A549 (cell line): ENCODE measurements around the gene ERN1. TPM values are rescaled to one million over a fixed set of nuclear protein-coding genes. Genes with fewer than 3 reads are reported as not detected.

Source experiments
- ATAC-seq, 2 experiments: fragments of 200-7000 bp in 1 of 2; fragments of >200 bp in 1 of 2; cut with Nextera tagmentation in 1 of 2; cut with Tn5 transposase in 1 of 2; 3 replicates each; pipeline versions ENCODE4 v1.8.0 to v1.9.1; 2018 to 2020; ENCODE audit warnings: mild to moderate bottlenecking in 1 of 2, moderate library complexity in 1 of 2
- CTCF ChIA-PET: fragments of 300-600 bp; sonication (Branson Sonifier 250); formaldehyde crosslinking; extraction: SDS; loops from one replicate; lab custom pipeline; 2021; ENCODE audit warnings: antibody characterized with exemption, inconsistent platforms; lab: Yijun Ruan, JAX
- POLR2A ChIA-PET: fragments of 350-600 bp; formaldehyde crosslinking; extraction: SDS; loops from one replicate; lab custom pipeline; 2021; ENCODE audit warnings: antibody characterized with exemption, inconsistent platforms; lab: Yijun Ruan, JAX
- DNase-seq, 2 experiments: peaks; one replicate each; pipeline versions ENCODE4 v3.0.0 to v3.0.0-alpha.2; 2011 to 2016; ENCODE audit warnings: low read depth in 1 of 2, low spot score in 1 of 2
- FAIRE-seq: peaks from 2 replicates; lab custom pipeline; 2011; peaks lifted over from hg19 to GRCh38; lab: Jason Lieb, UNC
- H3K27ac ChIP-seq, 2 experiments: fragments of >200 bp; sonication (Bioruptor Twin); formaldehyde crosslinking; 3 replicates each; pipeline ENCODE4 v1.5.1; 2016 to 2017
- H3K4me1 ChIP-seq: fragments of >200 bp; sonication (Bioruptor Twin); formaldehyde crosslinking; 3 replicates; pipeline ENCODE4 v1.6.1; 2016
- H3K4me2 ChIP-seq: fragments of >200 bp; sonication (Bioruptor Twin); formaldehyde crosslinking; 3 replicates; pipeline ENCODE4 v1.6.1; 2016
- H3K4me3 ChIP-seq: fragments of >200 bp; sonication (Bioruptor Twin); formaldehyde crosslinking; 3 replicates; pipeline ENCODE4 v1.5.1; 2016
- H3K9me3 ChIP-seq: fragments of >200 bp; sonication (Bioruptor Twin); formaldehyde crosslinking; 3 replicates; pipeline ENCODE4 v1.6.1; 2016
- ATOH8 ChIP-seq: fragments of 250-450 bp; sonication (Bioruptor Pico); IDR thresholded peaks from 2 replicates; pipeline ENCODE4 v1.5.0; 2020; ENCODE audit warnings: low read depth, mild to moderate bottlenecking, moderate library complexity
- BCL3 ChIP-seq: fragments of >200 bp; sonication (Bioruptor Twin); formaldehyde crosslinking; IDR thresholded peaks from 3 replicates; pipeline ENCODE4 v1.6.1; 2016
- CBX2 ChIP-seq: fragments of 200-600 bp; sonication (generic); IDR thresholded peaks from 2 replicates; pipeline ENCODE4 v1.6.1; 2016; ENCODE audit warnings: low read depth, mild to moderate bottlenecking, borderline replicate concordance
- E2F6 ChIP-seq: IDR thresholded peaks from 2 replicates; pipeline ENCODE4 v1.6.1; 2012; ENCODE audit warnings: low read depth, borderline replicate concordance
- ESRRA ChIP-seq: fragments of 150-350 bp; IDR thresholded peaks from 2 replicates; pipeline ENCODE4 v1.6.1; 2014; ENCODE audit warnings: mild to moderate bottlenecking, low read length, borderline replicate concordance
- HES2 ChIP-seq: fragments of >200 bp; sonication (Bioruptor Twin); formaldehyde crosslinking; IDR thresholded peaks from 2 replicates; pipeline ENCODE4 v1.6.1; 2016
- HMGXB4 ChIP-seq: fragments of 250-450 bp; sonication (Bioruptor Pico); IDR thresholded peaks from 2 replicates; pipeline ENCODE4 v1.5.0; 2021; ENCODE audit warnings: mild to moderate bottlenecking, moderate library complexity, borderline replicate concordance
- NFE2L2 ChIP-seq: fragments of 150-350 bp; conservative IDR thresholded peaks from 2 replicates; pipeline ENCODE4 v1.6.1; 2014; ENCODE audit warnings: low read length
- RAD21 ChIP-seq, 2 experiments: fragments of >200 bp in 1 of 2; sonication (Bioruptor Twin) in 1 of 2; formaldehyde crosslinking in 1 of 2; IDR thresholded peaks in 1 of 2; conservative IDR thresholded peaks in 1 of 2; 2 replicates in 1 of 2; 3 replicates in 1 of 2; pipeline ENCODE4 v1.6.1; 2012 to 2018; ENCODE audit warnings: inconsistent platforms in 1 of 2
- REST ChIP-seq: fragments of 200-600 bp; sonication (generic); IDR thresholded peaks from 2 replicates; pipeline ENCODE4 v1.6.1; 2016; ENCODE audit warnings: antibody characterized with exemption, mild to moderate bottlenecking, moderate library complexity
- RNF2 ChIP-seq: fragments of 200-600 bp; sonication (generic); IDR thresholded peaks from 2 replicates; pipeline ENCODE4 v1.6.1; 2016; ENCODE audit warnings: low read depth, mild to moderate bottlenecking, antibody characterized with exemption, moderate library complexity, borderline replicate concordance
- SMC3 ChIP-seq: fragments of >200 bp; sonication (Bioruptor Twin); formaldehyde crosslinking; IDR thresholded peaks from 3 replicates; pipeline ENCODE4 v1.6.1; 2018; ENCODE audit warnings: inconsistent platforms
- SREBF2 ChIP-seq: fragments of 450-650 bp; IDR thresholded peaks from 2 replicates; pipeline ENCODE4 v1.6.1; 2014; ENCODE audit warnings: mild to moderate bottlenecking, moderate library complexity
- ZFP36 ChIP-seq: fragments of 450-650 bp; IDR thresholded peaks from 2 replicates; pipeline ENCODE4 v1.6.1; 2014; ENCODE audit warnings: borderline replicate concordance; ENCODE audit not compliant: partially characterized antibody
- ZSCAN20 ChIP-seq: fragments of 250-450 bp; sonication (Bioruptor Pico); IDR thresholded peaks from 2 replicates; pipeline ENCODE4 v1.8.0; 2022; ENCODE audit warnings: mild to moderate bottlenecking, moderate library complexity
- WGBS: methylation state at CpG from one replicate; pipeline ENCODE4 v1.1.6; 2017; ENCODE audit errors: missing lambda C conversion rate; 5-methylcytosine and 5-hydroxymethylcytosine counted together
- polyA plus RNA-seq, 4 experiments: library from polyadenylated mRNA; depleted of rRNA in 3 of 4; stranded (reverse); fragments of >200 nt; fragmentation: RNase III in 1 of 4; extraction: RNeasy Plus Mini Kit Qiagen cat#74134 plus additional on column Dnase treatment in 1 of 4; gene quantifications; 2 replicates in 3 of 4; 3 replicates in 1 of 4; pipeline ENCODE4 v1.2.3, GENCODE V29; 2011 to 2017

The ERN1 gene
- polyA plus RNA-seq, 2 of the 4 experiments (the other 2 are of a cell fraction) = 4.1 to 19.8 TPM

- no peak for TF ChIP-seq REST
- TF ChIP-seq SREBF2 = no peak
- TF ChIP-seq ATOH8 = no peak
- TF ChIP-seq E2F6 = 0 out of 2 replicates have a peak, but pooled peaks have one; percentile 32
- TF ChIP-seq CBX2 = no peak
- TF ChIP-seq ESRRA = no peak
- peak; percentile 91 for TF ChIP-seq HES2
Measured at GRCh38 chr17:64074704-64075426, 55.1 kb downstream of the ERN1 start (continued).

- ChIA-PET CTCF (interaction anchor here (0.6 to 5.4 kb wide), 21 partner anchors 10 to 208 kb away, joined by 3 to 49 read pairs (median 5); partner anchors contain the start of genes CSHL1 and GH1), POLR2A (interaction anchor here (0.6 to 2.6 kb wide), 6 partner anchors 10 to 323 kb away, joined by 5 to 27 read pairs (median 8); partner anchors contain the start of gene ERN1)
- DNase-seq (no peak), FAIRE-seq (no peak), ATAC-seq (peak; percentile 54 to 59)
- H3K4me2 ChIP-seq = peak overlapping the region; percentile 71
- H3K27ac ChIP-seq = peak overlapping the region; percentile 89 to 90
- peaks cover 12% of the 10 kb centered on the region for H3K9me3 ChIP-seq
- WGBS = 38% methylated on average over 9 of the region's 9 CpGs
- peaks cover 39% of the 10 kb centered on the region for H3K4me1 ChIP-seq
- TF ChIP-seq RAD21 (conservative IDR thresholded peaks at IDR 0.05 in 1 of 2, IDR thresholded peaks at IDR 0.05 in 1 of 2) (no peak), ZFP36 (no peak), HMGXB4 (CRISPR knock-in tag) (0 out of 2 replicates have a peak, but pooled peaks have one; percentile 25), ZSCAN20 (CRISPR knock-in tag) (peak; percentile 40; the same call in 1 of the 2 replicates), NFE2L2 (no peak), RNF2 (no peak), SMC3 (no peak), BCL3 (no peak)
- no peak overlapping the region; the same call in 2 of the 3 replicates for H3K4me3 ChIP-seq
Measured at GRCh38 chr17:64073771-64074703, 55.9 kb downstream of the ERN1 start.
